HG02938 (cell line): Measurements from ENCODE around the gene ASB8.
A peak's percentile ranks its signal among the peaks of the same experiment; 100 is the strongest.
"Not testable (repeated sequence)": the region's sequence is repeated elsewhere in the genome, so short reads cannot be mapped to it uniquely, and the experiment has no call there.

Experiments
- ATAC-seq: cut with Tn5 transposase; IDR thresholded peaks from one replicate; pipeline ENCODE4 v1.9.1; 2021; ENCODE audit warnings: mild to moderate bottlenecking, moderate library complexity; ENCODE audit not compliant: unreplicated experiment

ASB8 gene

DNA sequence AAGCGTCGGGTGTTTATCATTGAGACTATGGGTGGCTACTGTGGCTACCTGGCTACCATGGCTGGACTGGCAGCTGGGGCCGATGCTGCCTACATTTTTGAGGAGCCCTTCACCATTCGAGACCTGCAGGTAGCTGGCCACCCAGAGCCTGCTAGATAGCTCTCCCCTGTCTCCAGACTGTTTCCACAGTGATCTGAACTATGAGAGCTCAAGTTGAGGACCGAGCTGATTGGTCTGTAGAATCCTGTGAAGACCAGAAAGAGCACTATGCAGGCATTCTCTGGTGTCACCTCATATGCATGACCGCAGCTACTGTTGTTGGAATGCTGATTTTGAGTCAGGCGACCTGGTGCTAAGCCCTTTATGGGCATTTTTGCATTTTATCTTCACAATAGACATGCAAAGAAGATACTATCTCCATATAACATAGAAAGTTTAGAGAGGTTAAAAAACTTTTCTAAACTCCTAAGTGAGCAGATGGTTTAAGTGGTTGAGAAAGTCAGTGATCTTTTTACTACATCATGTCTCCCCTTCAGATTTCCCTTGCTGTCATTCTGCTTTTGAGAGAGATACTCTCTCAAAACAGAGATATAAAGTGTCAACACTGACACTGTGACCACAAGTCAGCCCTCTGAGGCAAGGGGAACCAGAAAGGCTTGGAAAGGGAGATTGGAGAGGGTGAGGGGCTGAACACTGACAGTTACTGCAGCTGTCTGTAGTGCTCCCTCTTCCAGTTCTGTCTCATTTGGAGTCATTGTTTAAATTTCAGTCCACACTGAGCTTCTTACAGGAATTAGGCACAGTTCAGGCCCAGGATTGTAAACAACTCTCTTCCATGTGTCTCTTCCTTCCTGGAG is 14.3 kb downstream of the ASB8 start:
- ATAC-seq, result no peak

DNA sequence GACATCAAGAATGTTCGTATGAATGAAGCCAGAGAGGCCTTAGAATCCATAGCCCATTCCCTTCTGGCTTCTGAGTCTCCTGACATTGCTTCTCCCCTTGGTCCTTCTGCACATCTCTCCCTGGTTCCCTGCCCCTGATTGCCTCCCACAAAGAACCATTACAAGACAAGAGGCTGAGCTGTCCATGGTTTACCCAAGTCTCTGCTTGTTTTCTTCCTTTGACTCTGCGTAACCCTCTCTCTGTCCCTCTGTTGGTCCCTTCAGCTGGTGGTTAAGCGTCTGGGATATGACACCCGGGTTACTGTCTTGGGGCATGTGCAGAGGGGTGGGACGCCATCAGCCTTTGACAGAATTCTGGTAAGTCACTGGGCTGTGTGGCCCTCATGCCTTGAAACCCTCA is 22.3 kb downstream of the ASB8 start:
- no peak for ATAC-seq

DNA sequence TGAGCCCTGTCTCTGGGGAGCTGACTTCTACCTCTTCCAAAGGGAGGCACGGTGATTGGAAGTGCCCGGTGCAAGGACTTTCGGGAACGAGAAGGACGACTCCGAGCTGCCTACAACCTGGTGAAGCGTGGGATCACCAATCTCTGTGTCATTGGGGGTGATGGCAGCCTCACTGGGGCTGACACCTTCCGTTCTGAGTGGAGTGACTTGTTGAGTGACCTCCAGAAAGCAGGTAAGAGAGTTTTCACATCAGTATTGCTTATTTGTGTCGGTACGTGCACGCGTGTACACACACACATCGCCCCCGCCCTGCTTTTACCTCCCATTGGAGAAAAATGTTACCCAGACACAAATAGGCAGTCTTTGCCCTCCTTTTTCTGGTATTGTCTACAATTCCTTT is 24.5 kb downstream of the ASB8 start:
- no peak for ATAC-seq

DNA sequence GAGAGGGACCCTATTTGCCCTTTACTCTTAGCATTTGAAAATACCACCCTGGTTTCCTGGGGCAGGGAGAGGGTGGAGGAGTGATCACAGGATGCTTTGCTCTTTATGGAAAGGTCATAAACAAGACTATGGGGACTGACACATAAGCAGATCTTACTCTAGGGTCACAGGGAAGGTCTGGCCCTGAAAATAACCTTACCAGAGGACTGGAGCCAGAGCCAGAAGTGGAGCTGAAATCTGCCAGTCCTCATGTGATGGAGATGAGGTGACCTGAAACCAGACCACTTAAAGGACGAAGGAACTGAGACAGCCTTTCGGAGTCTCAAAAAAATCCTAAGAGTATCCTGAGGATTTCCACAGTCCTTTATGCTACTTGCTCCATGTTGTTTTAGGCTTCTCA is 25.8 kb downstream of the ASB8 start:
- no peak for ATAC-seq

DNA sequence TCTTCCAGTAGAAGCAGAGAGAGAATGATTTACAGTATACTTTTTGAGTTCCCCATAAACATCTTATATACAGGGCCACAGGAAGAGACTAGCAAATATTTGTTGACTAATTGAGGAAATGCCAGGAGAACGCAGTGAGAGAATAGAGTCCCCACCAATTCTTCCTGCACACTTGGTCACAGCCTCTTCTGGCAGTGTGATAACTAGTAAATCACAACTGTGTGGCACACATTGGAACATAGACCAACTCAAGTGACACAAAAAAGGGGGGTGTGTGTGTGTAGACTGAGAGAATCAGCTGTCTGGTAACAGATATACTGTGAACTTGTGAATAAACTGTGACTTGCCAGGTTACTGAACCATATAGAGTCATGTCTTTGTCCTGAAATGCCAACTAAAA is 27.9 kb downstream of the ASB8 start:
- ATAC-seq, result no peak

DNA sequence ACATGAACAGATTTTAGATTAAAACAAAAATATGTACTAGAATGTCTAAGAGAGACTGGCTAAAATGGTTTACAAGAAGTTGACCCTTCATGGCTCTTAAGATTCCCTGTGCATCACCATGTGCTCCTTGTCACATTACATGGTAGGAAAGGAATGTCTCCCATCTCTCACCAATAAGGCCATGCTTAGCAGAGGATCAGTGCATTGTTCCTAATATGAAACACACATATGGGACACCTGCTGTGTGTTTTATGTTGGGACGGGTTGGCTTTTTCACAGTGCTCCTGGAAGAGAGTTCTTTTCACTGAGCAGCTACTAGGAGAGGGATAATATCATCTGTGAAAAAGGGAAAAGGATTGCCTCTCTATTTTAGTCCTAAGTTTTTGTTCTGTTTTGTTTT is 28.5 kb downstream of the ASB8 start:
- ATAC-seq, result no peak

DNA sequence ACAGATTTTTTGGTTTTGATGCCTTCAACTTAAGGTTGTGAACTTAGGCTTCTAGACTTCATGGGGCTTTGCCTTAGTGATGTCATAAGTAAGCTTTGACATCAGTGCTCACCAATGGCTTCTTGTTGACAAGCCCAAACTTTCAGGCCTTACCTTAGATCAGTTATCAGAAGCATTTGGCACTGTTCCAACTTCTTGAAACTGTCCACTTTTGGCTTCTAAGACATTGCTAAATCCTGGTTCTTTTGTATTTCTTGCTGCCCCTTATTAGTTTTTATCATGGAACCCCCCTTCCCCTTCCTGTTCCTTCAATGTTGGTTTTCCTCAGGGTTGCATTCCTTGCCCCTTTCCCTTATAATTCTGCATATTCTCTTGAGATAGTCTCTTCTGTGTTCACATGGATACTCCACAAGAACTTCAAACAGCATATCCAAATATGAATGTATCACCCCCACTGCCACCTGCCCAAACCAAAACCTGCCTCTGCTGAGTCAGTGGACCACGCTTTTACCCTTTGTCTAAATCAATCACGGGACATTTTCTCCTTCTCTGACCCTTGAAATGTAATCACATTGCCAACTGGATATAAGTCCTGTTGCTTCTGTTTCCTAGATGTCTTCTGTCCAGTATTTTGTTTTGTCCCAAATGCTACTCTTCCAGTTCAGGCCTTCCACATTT is 30.2 kb downstream of the ASB8 start:
- no peak for ATAC-seq

DNA sequence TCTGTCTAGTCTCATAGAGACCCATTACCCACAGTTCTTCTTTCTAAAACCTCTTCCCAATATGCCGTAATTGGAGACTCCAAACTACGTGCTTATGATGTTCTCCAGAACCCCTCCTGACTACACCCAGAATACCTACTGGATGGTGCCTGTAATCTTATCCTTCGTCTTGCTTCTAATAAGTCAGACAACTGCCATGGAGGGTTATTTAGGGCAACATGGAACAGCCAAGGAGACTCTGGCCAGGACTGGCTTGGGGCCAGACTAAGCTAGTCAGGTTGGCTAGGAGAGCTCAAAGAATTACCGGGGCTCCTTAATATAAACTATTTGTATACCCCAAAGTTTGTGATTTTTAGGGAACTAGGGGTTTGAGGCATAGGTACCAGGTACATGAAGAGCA is 31.3 kb downstream of the ASB8 start:
- ATAC-seq, result no peak

DNA sequence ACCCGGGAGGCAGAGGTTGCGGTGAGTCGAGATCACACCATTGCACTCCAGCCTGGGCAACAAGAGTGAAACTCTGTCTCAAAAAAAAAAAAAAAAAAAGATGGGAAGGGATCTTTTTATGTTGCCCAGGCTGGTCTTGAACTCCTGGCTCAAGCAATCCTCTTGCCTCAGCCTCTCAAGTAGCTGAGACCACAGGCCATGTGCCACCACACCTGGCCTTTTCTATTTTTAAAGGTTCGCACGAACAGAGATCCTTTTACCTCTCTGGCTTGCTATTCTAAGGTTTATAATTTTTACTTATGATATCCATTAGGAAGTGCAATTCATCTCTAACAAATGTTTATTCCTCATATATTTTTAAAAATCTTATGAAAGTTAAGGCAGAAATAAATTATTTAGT is 31.8 kb downstream of the ASB8 start:
- not testable (repeated sequence) for ATAC-seq

DNA sequence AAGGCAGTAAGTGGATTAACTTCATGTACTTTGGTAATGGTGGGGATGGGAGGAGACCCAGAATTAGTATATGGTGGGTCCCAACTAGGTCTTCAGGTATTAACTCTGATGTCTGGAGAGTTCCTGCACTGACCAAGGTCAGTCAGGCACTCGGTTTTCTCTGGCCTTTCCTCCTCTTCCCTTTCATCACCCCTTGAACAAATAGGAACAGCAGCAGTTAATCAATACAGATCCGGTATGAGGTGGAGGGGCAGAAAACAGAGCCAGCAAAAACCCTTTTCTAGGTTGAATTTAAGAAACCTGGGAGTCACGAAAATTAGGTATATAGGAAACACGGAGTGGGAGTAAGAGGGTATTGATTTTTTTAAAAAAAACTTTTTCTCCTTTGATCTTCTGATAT is 34.1 kb downstream of the ASB8 start:
- no peak for ATAC-seq

DNA sequence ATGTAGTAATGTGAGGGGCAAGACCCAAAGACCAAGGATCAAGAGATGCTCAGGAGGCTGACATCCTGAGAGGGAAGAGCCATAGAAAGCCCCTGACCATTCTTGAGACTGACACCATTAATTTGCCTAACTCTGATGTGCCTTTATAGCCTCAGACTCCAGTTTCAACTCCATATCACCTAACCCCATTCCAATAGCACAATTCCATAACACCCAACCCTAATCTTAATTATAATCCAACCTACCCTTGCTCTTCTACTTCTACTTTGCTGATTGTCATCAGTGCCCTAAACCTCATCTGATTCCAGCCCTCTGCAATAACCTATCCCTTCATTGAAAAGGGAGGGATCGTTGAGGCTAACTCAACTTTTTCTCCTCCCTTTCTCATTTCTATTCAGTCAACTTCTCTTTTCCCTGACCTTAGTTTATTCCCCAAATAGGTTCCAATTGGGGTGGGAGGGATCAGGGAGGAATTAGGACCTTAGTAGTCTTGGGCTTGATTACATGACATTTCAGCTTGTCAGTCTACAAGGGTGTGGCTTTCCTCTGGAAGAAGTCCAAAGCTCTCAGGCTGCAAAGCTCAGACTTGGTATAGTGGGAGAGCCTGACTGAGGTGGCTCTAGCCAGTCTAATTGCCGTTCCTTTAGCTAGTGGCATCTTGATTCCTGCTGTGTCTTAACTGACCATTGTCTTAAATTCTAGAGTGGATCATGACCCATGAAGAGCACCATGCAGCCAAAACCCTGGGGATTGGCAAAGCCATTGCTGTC is 35.1 kb downstream of the ASB8 start:
- ATAC-seq, result no peak

DNA sequence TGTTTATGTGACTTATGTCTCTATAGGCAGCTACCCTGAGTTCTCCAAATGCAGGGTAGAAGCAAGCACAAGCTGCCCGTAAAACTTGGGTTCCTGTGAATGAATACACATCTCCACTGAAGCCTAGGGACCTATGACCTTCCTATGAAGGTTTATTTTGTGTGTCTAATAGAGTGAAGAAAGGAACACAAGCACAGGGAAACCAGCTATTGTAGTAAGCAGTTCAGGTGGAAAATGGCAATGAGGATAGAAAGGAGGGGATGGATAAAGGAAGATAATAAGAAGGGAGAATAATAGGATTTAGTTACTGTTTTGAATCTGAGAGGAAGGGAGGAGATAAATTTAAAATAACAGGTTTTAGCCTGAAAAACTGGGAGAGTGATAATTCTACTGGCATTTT is 35.8 kb downstream of the ASB8 start:
- no peak for ATAC-seq

DNA sequence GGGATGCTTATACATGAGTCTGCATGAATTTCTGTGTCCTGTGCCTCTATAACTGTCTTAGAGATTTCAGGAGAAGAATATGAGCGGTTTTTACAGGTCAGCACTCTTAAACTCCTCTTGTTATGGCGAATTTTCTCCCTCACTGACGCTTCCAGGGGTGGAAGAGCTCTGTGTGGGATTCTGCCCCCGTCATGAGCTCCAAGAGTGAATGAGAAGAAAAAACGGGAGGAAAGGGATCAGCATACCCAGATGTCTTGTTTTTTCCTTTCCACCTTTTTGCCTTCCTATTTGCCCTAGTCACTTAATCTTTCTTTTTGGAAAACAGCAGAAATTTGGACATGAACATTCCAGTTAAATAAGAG is 37.5 kb downstream of the ASB8 start:
- ATAC-seq, result no peak

DNA sequence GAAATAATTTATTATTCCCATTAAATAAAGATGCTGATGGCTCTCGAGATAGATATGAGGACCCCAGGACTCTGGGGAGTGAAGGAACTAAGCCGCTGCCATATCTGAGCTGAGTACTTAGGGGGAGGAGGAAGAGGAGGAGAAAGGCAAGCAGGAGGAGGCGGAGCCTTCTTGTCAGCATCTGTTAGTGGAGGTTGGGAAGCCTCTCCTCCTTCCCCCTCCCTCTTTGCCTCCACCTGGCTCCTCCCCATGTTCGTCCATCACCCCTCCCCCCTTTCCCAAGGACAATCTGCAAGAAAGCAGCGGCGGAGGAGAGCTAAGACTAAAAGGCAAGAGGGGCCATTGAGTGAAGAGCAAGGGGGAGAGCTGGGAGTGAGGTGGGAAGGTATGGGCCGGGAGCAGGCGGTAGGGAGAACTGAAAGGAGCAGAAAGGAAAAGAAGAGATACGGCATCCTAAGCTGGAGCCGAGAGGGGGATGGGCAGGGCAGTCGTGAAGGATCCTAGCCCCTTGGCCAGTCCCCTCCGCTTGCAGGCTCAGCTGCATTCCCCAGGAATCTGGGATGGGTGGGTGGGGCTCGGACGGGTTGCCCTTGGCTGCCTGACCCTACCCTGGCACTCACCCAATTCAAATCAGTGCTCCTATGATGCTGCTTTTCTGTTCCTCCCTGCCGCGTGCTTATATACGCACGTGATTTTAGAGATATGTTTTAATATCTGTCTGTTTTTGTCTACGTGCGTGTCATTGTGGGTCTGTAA is 38.1 kb downstream of the ASB8 start, which contains the start of gene PFKM:
PFKM (plus strand) TSS at position 287 of the 756 bp plus-strand sequence. CDS start 3,411 bp downstream, outside the sequence.
- peak; percentile 99 for ATAC-seq

DNA sequence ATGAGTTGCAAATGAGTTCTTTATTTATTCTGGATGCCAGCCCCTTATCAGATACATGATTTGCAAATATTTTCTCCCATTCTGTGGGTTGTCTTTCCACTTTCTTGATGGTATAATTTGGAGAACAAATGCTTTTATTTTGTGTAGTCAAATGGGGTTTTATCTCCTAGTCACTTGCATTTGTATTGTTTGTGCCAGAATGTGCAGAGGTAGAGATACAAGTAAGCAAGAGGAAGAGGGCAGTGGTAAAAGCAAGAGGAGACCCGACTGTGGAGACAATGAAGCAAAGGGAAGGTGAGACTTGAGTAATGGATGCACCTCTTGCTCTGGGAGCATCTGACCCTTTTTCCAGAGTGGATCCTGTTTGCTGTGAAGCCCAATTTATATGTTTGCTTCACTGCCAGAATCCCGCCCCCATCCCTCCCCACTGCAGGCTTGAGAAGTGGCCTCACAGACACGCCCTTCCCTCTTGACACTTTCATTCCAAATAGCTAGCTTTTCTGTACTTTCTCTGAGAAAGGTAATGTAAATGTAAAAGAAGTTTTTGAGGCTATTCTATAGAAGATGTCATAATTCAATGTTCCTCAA is 38.9 kb downstream of the ASB8 start:
- ATAC-seq, result no peak

DNA sequence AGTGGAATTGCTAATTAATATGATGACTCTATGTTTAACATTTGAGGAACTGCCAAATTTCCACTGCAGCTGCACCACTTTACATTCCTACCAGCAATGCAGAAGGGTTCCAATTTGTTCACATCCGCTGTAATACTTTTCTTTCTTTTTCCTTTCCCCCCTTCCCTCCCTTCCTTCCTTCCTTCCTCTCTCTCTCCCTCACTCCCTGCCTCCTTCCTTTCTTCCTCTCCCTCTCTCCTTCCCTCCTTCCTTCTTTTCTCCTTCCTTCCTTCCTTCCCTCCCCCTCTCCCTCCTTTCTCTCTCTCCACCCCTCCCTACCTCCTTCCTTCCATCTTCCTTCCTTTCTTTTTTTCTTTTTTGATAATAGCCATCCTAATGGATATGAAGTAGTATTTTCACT is 41.4 kb downstream of the ASB8 start:
- no peak for ATAC-seq

DNA sequence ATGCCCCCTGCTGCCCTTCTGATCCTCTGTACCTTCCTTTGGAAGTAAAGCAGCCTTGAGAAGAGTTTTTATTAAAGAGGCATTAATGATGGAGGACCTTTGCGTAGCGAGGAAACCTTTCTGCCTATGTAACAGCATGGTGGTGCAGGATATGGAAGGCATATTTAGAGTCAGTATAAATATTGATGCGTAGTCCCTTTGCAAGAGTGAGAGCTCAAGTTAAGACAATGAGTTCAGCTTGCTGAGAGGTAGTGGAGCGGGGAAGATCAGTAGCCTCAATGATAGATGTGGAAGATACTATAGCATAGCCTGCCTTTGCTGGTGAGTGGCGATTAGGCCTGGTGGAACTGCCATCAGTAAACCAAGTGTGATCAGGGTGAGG is 46.0 kb downstream of the ASB8 start:
- ATAC-seq, result not testable (repeated sequence)

DNA sequence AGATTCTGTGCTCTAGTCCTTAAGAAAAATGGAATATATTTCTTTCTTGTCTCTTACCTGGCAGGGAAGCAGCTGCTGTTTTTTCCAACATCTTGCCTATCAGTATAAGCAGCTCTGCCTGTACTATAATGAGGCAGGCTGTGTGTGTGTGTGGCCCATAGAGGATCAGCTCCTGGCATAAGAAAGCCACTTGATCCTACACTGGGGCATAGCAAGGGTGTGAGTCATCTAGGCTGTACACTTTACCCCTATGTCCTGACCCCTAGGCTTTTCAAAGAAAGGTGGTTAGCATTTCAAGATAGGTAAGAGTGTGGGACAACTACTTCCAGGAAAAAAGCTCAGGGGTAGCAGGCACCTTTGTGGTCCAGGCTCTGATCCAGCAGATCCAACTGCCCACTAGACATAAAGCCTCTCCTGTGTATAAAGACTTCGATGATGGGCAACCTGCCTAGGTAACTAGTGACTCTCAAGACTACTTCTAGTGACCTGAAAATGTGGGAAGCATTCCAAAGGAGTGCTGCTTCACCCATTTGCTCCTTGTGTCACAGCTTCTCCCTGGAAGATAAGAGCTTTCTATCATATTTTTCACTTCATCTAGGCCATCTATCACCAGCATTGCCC is 46.5 kb downstream of the ASB8 start:
- no peak for ATAC-seq

DNA sequence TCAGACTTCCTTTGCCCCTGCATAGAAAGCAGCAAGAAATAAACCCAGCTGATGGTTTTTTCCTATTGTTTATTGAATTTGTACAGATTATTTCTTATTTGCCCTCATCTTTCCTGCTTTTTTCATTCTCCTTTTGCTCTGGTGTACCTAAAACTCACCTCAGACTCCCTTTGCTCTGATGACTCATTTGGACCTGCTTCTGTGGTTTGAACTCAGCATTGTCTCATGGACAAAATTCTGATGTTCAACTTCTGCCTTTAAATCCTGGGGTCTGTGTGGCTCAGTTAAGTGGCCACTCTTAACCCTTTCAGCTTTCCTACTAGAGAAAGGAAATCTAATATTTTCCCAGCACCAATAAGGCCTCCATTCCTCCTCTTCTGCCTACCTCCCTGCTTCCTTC is 47.9 kb downstream of the ASB8 start:
- no peak for ATAC-seq
